ENCODE data around the gene NKAIN2.

The NKAIN2 gene

DNA sequence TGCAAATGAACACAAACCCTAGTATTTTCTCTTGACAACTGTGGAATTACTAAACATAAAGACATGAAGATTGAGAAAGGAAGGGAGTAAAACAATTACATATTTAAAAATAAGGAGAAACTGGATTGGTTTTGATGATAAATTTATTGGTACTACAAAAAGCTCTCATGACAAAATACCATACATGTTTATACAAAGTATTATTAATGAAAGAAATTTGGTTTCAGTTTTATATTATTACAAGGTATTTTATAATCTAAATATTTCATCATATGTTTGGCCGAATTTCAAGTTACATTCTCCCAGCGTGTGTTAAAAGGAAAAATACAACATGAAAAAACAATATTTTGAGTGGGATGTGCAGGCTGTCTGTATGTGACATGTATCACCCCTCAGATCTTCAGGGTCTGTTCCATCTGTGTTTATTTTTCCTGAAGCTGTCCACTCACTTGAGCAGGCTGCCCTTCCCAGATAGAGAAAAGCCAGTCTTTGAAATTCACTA lies 568.4 kb downstream of the NKAIN2 start:
- no peak for ATAC-seq

GRCh38 chr6:124373386-124373785 lies 569.7 kb downstream of the NKAIN2 start:
- no peak for ATAC-seq
- no peak for TF ChIP-seq OSR1 (CRISPR knock-in tag; IDR thresholded peaks at IDR 0.05)
- TF ChIP-seq, protein P1, sequence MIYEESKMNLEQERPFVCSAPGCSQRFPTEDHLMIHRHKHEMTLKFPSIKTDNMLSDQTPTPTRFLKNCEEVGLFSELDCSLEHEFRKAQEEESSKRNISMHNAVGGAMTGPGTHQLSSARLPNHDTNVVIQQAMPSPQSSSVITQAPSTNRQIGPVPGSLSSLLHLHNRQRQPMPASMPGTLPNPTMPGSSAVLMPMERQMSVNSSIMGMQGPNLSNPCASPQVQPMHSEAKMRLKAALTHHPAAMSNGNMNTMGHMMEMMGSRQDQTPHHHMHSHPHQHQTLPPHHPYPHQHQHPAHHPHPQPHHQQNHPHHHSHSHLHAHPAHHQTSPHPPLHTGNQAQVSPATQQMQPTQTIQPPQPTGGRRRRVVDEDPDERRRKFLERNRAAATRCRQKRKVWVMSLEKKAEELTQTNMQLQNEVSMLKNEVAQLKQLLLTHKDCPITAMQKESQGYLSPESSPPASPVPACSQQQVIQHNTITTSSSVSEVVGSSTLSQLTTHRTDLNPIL (CRISPR knock-in tag; IDR thresholded peaks at IDR 0.05; ENCODE audit: low read depth), result no peak
- no peak for TF ChIP-seq ESRRG (CRISPR knock-in tag; IDR thresholded peaks at IDR 0.05)
- no peak for TF ChIP-seq ZFP30 (CRISPR knock-in tag; IDR thresholded peaks at IDR 0.05)
- no peak for TF ChIP-seq TCF4 (CRISPR knock-in tag; IDR thresholded peaks at IDR 0.05; ENCODE audit: borderline replicate concordance)
- no peak for TF ChIP-seq TSHZ2 (CRISPR knock-in tag; IDR thresholded peaks at IDR 0.05)
- no peak for TF ChIP-seq ZNF8 (CRISPR knock-in tag; IDR thresholded peaks at IDR 0.05)
- no peak for TF ChIP-seq PPARA (CRISPR knock-in tag; IDR thresholded peaks at IDR 0.05; ENCODE audit: borderline replicate concordance)
- TF ChIP-seq ZNF565 (CRISPR knock-in tag; conservative IDR thresholded peaks at IDR 0.05; ENCODE audit: low read depth), result no peak
- TF ChIP-seq ZNF70 (CRISPR knock-in tag; IDR thresholded peaks at IDR 0.05), result no peak
- TF ChIP-seq TOX (CRISPR knock-in tag; IDR thresholded peaks at IDR 0.05; ENCODE audit: borderline replicate concordance), result no peak
- TF ChIP-seq, protein P2, sequence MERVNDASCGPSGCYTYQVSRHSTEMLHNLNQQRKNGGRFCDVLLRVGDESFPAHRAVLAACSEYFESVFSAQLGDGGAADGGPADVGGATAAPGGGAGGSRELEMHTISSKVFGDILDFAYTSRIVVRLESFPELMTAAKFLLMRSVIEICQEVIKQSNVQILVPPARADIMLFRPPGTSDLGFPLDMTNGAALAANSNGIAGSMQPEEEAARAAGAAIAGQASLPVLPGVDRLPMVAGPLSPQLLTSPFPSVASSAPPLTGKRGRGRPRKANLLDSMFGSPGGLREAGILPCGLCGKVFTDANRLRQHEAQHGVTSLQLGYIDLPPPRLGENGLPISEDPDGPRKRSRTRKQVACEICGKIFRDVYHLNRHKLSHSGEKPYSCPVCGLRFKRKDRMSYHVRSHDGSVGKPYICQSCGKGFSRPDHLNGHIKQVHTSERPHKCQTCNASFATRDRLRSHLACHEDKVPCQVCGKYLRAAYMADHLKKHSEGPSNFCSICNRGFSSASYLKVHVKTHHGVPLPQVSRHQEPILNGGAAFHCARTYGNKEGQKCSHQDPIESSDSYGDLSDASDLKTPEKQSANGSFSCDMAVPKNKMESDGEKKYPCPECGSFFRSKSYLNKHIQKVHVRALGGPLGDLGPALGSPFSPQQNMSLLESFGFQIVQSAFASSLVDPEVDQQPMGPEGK (CRISPR knock-in tag; IDR thresholded peaks at IDR 0.05; ENCODE audit: borderline replicate concordance), result no peak
- no peak for TF ChIP-seq SNAI2 (CRISPR knock-in tag; IDR thresholded peaks at IDR 0.05)
- no peak for TF ChIP-seq BACH2 (CRISPR knock-in tag; IDR thresholded peaks at IDR 0.05; ENCODE audit: borderline replicate concordance)
- no peak for TF ChIP-seq POU6F1 (CRISPR knock-in tag; IDR thresholded peaks at IDR 0.05; ENCODE audit: borderline replicate concordance, low read depth)
- TF ChIP-seq ISL1 (CRISPR knock-in tag; IDR thresholded peaks at IDR 0.05), result no peak
- TF ChIP-seq ARNTL (CRISPR knock-in tag; IDR thresholded peaks at IDR 0.05; ENCODE audit: borderline replicate concordance, low read depth), result no peak
- TF ChIP-seq GLIS3 (CRISPR knock-in tag; IDR thresholded peaks at IDR 0.05), result no peak
- no peak for TF ChIP-seq ZC3H10 (CRISPR knock-in tag; IDR thresholded peaks at IDR 0.05)
- TF ChIP-seq CSRNP3 (CRISPR knock-in tag; IDR thresholded peaks at IDR 0.05), result no peak

More for the DNA sequence above, 568.4 kb downstream of the NKAIN2 start:
- TF ChIP-seq SNAI2 (CRISPR knock-in tag; IDR thresholded peaks at IDR 0.05) (no peak), TOX (CRISPR knock-in tag; IDR thresholded peaks at IDR 0.05; ENCODE audit: borderline replicate concordance) (no peak), ARNTL (CRISPR knock-in tag; IDR thresholded peaks at IDR 0.05; ENCODE audit: borderline replicate concordance, low read depth) (no peak), OSR1 (CRISPR knock-in tag; IDR thresholded peaks at IDR 0.05) (no peak)

DNA sequence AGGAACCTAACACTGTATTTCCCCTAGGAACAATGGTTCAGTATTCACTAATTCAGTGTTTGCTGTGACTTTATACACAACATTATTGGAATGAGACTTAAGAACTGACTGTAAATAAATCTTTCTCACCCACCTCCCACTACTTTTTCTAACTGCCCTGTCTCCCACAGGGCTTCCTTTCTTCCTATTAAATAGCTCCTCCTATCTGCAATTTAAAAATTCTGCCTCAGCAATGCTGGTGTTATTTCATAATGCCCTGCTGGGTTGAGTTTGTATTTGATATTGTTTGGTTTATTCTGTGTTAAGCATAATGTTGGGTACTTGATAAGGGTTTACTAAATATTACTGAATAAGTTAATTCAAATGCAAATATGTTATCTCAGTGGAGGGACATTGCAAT lies 585.5 kb downstream of the NKAIN2 start:
- TF ChIP-seq ARNTL (CRISPR knock-in tag; IDR thresholded peaks at IDR 0.05; ENCODE audit: borderline replicate concordance, low read depth), result no peak
- TF ChIP-seq BACH2 (CRISPR knock-in tag; IDR thresholded peaks at IDR 0.05; ENCODE audit: borderline replicate concordance), result no peak
- TF ChIP-seq OSR1 (CRISPR knock-in tag; IDR thresholded peaks at IDR 0.05), result no peak
- TF ChIP-seq ZFP30 (CRISPR knock-in tag; IDR thresholded peaks at IDR 0.05), result no peak
- no peak for TF ChIP-seq SNAI2 (CRISPR knock-in tag; IDR thresholded peaks at IDR 0.05)
- TF ChIP-seq ZNF565 (CRISPR knock-in tag; conservative IDR thresholded peaks at IDR 0.05; ENCODE audit: low read depth), result no peak
- no peak for TF ChIP-seq TSHZ2 (CRISPR knock-in tag; IDR thresholded peaks at IDR 0.05)
- no peak for TF ChIP-seq CSDC2 (CRISPR knock-in tag; IDR thresholded peaks at IDR 0.05)
- TF ChIP-seq ZNF70 (CRISPR knock-in tag; IDR thresholded peaks at IDR 0.05), result no peak
- TF ChIP-seq TCF4 (CRISPR knock-in tag; IDR thresholded peaks at IDR 0.05; ENCODE audit: borderline replicate concordance), result no peak
- TF ChIP-seq ZNF8 (CRISPR knock-in tag; IDR thresholded peaks at IDR 0.05), result no peak
- TF ChIP-seq, protein P1 (CRISPR knock-in tag; IDR thresholded peaks at IDR 0.05; ENCODE audit: low read depth), result no peak
- no peak for ATAC-seq
